Kidney glomerular epithelial cell (primary cell): ENCODE results near the gene RASSF3.
"Not testable (repeated sequence)": the region's sequence is repeated elsewhere in the genome, so short reads cannot be mapped to it uniquely, and the experiment has no call there.

ENCODE experiments used
- DNase-seq: peaks from one replicate; lab custom pipeline; 2025; lab: John Stamatoyannopoulos, UW

RASSF3 gene

GRCh38 chr12:64633011-64633939 lies 23.0 kb downstream of the RASSF3 start:
- DNase-seq = no peak

- DNase-seq = peak; percentile 59
Measured at GRCh38 chr12:64633940-64634337, 23.6 kb downstream of the RASSF3 start.

GRCh38 chr12:64634508-64635092 lies 24.3 kb downstream of the RASSF3 start:
- no peak for DNase-seq

- DNase-seq = no peak
Measured at GRCh38 chr12:64635356-64635998, 25.2 kb downstream of the RASSF3 start.

GRCh38 chr12:64636856-64637255 lies 26.6 kb downstream of the RASSF3 start:
- no peak for DNase-seq

GRCh38 chr12:64639466-64639865 lies 29.2 kb downstream of the RASSF3 start:
- DNase-seq = no peak

- DNase-seq = no peak
Measured at GRCh38 chr12:64646318-64646717, 36.0 kb downstream of the RASSF3 start.

GRCh38 chr12:64649487-64649886 lies 39.2 kb downstream of the RASSF3 start:
- DNase-seq = no peak

- DNase-seq = no peak
Measured at GRCh38 chr12:64650762-64651161, 40.5 kb downstream of the RASSF3 start.

GRCh38 chr12:64652346-64652745 lies 42.1 kb downstream of the RASSF3 start:
- no peak for DNase-seq

GRCh38 chr12:64653123-64653522 lies 42.8 kb downstream of the RASSF3 start:
- DNase-seq = no peak

- DNase-seq = not testable (repeated sequence)
Measured at GRCh38 chr12:64653907-64654306, 43.6 kb downstream of the RASSF3 start.

GRCh38 chr12:64655141-64655540 lies 44.8 kb downstream of the RASSF3 start:
- no peak for DNase-seq

- no peak for DNase-seq
Measured at GRCh38 chr12:64656429-64656828, 46.1 kb downstream of the RASSF3 start.

GRCh38 chr12:64658892-64659481 lies 48.7 kb downstream of the RASSF3 start:
- DNase-seq = no peak

GRCh38 chr12:64660237-64661018 lies 50.1 kb downstream of the RASSF3 start:
- DNase-seq = no peak

- DNase-seq = no peak
Measured at GRCh38 chr12:64663015-64663414, 52.7 kb downstream of the RASSF3 start.

GRCh38 chr12:64665514-64665913 lies 55.2 kb downstream of the RASSF3 start:
- no peak for DNase-seq

GRCh38 chr12:64666054-64666914 lies 56.0 kb downstream of the RASSF3 start:
- peak; percentile 7 for DNase-seq

- DNase-seq = no peak
Measured at GRCh38 chr12:64667793-64668192, 57.5 kb downstream of the RASSF3 start.
